ENCODE measurements around the gene CHIT1. TPM values are rescaled to one million over a fixed set of nuclear protein-coding genes. Genes with fewer than 3 reads are reported as not detected.

Gene CHIT1
- total and polyA plus RNA-seq, 2 of the 8 experiments (the other 6 are each of a cell fraction or from before 2014, with no cell fraction given): not detected

DNA sequence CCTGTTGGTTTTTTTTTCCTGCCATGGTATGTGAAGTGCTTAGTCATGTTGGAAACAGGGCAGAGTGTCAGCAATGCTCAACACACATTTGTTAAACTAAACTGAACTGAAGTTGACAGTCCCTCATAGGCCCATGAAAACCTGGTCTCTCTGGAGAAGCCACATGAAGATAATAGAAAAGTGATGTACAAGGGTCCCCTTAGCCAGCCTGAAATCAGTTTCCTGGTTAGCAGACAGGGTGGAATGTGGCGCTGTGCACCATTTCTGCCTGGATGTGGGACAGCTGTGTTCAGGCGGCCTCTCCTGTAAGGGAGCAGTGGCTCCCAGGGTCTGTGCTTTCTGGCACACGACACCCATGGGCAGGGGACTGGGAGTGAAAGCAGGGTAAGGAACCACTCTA lies 33.1 kb downstream of the CHIT1 start (continued):
- TF ChIP-seq, protein P1, sequence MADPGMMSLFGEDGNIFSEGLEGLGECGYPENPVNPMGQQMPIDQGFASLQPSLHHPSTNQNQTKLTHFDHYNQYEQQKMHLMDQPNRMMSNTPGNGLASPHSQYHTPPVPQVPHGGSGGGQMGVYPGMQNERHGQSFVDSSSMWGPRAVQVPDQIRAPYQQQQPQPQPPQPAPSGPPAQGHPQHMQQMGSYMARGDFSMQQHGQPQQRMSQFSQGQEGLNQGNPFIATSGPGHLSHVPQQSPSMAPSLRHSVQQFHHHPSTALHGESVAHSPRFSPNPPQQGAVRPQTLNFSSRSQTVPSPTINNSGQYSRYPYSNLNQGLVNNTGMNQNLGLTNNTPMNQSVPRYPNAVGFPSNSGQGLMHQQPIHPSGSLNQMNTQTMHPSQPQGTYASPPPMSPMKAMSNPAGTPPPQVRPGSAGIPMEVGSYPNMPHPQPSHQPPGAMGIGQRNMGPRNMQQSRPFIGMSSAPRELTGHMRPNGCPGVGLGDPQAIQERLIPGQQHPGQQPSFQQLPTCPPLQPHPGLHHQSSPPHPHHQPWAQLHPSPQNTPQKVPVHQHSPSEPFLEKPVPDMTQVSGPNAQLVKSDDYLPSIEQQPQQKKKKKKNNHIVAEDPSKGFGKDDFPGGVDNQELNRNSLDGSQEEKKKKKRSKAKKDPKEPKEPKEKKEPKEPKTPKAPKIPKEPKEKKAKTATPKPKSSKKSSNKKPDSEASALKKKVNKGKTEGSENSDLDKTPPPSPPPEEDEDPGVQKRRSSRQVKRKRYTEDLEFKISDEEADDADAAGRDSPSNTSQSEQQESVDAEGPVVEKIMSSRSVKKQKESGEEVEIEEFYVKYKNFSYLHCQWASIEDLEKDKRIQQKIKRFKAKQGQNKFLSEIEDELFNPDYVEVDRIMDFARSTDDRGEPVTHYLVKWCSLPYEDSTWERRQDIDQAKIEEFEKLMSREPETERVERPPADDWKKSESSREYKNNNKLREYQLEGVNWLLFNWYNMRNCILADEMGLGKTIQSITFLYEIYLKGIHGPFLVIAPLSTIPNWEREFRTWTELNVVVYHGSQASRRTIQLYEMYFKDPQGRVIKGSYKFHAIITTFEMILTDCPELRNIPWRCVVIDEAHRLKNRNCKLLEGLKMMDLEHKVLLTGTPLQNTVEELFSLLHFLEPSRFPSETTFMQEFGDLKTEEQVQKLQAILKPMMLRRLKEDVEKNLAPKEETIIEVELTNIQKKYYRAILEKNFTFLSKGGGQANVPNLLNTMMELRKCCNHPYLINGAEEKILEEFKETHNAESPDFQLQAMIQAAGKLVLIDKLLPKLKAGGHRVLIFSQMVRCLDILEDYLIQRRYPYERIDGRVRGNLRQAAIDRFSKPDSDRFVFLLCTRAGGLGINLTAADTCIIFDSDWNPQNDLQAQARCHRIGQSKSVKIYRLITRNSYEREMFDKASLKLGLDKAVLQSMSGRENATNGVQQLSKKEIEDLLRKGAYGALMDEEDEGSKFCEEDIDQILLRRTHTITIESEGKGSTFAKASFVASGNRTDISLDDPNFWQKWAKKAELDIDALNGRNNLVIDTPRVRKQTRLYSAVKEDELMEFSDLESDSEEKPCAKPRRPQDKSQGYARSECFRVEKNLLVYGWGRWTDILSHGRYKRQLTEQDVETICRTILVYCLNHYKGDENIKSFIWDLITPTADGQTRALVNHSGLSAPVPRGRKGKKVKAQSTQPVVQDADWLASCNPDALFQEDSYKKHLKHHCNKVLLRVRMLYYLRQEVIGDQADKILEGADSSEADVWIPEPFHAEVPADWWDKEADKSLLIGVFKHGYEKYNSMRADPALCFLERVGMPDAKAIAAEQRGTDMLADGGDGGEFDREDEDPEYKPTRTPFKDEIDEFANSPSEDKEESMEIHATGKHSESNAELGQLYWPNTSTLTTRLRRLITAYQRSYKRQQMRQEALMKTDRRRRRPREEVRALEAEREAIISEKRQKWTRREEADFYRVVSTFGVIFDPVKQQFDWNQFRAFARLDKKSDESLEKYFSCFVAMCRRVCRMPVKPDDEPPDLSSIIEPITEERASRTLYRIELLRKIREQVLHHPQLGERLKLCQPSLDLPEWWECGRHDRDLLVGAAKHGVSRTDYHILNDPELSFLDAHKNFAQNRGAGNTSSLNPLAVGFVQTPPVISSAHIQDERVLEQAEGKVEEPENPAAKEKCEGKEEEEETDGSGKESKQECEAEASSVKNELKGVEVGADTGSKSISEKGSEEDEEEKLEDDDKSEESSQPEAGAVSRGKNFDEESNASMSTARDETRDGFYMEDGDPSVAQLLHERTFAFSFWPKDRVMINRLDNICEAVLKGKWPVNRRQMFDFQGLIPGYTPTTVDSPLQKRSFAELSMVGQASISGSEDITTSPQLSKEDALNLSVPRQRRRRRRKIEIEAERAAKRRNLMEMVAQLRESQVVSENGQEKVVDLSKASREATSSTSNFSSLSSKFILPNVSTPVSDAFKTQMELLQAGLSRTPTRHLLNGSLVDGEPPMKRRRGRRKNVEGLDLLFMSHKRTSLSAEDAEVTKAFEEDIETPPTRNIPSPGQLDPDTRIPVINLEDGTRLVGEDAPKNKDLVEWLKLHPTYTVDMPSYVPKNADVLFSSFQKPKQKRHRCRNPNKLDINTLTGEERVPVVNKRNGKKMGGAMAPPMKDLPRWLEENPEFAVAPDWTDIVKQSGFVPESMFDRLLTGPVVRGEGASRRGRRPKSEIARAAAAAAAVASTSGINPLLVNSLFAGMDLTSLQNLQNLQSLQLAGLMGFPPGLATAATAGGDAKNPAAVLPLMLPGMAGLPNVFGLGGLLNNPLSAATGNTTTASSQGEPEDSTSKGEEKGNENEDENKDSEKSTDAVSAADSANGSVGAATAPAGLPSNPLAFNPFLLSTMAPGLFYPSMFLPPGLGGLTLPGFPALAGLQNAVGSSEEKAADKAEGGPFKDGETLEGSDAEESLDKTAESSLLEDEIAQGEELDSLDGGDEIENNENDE (IDR thresholded peaks at IDR 0.05; ENCODE audit: insufficient replicate concordance, low read length): no peak
- TF ChIP-seq NRF1 (IDR thresholded peaks at IDR 0.05; ENCODE audit: low read depth, low read length) (no peak), POU5F1 (IDR thresholded peaks at IDR 0.05; ENCODE audit: low read depth, low read length) (no peak), ASH2L (IDR thresholded peaks at IDR 0.05; ENCODE audit: low read length) (no peak), KDM5A (IDR thresholded peaks at IDR 0.05; ENCODE audit: low read length) (no peak), KDM4A (IDR thresholded peaks at IDR 0.05; ENCODE audit: low read depth, low read length, severe bottlenecking) (no peak), RAD21 (IDR thresholded peaks at IDR 0.05 in 1 of 2, conservative IDR thresholded peaks at IDR 0.05 in 1 of 2; ENCODE audit: low read depth in 2 of 2, low read length in 2 of 2) (no peak; a peak in 1 of 4 replicates), RBBP5 (IDR thresholded peaks at IDR 0.05; ENCODE audit: borderline replicate concordance, low read depth, low read length) (no peak)
- TF ChIP-seq, protein P2, sequence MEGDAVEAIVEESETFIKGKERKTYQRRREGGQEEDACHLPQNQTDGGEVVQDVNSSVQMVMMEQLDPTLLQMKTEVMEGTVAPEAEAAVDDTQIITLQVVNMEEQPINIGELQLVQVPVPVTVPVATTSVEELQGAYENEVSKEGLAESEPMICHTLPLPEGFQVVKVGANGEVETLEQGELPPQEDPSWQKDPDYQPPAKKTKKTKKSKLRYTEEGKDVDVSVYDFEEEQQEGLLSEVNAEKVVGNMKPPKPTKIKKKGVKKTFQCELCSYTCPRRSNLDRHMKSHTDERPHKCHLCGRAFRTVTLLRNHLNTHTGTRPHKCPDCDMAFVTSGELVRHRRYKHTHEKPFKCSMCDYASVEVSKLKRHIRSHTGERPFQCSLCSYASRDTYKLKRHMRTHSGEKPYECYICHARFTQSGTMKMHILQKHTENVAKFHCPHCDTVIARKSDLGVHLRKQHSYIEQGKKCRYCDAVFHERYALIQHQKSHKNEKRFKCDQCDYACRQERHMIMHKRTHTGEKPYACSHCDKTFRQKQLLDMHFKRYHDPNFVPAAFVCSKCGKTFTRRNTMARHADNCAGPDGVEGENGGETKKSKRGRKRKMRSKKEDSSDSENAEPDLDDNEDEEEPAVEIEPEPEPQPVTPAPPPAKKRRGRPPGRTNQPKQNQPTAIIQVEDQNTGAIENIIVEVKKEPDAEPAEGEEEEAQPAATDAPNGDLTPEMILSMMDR (IDR thresholded peaks at IDR 0.05; ENCODE audit: control extremely low read depth in 1 of 3, insufficient read depth in 1 of 3, low read depth in 1 of 3, low read length in 3 of 3): peak in 2 of 3 experiments; percentile 45; a peak in 2 of 4 replicates

Data from H1 (cell line).